Esophagus squamous epithelium (tissue), 5 donors: ENCODE data around the gene DRGX. TPM values are rescaled to one million over a fixed set of nuclear protein-coding genes. Genes with fewer than 3 reads are reported as not detected.
A peak's percentile ranks its signal among the peaks of the same experiment; 100 is the strongest.

Source experiments
- DNase-seq: peaks from one replicate; lab custom pipeline; 2025; lab: John Stamatoyannopoulos, UW
- H3K27ac ChIP-seq, 4 donors: fragments of 200-600 bp; sonication (generic); one replicate each; pipeline ENCODE4 v1.5.1; 2016 to 2019; ENCODE audit warnings: mild to moderate bottlenecking in 1 of 4
- H3K27me3 ChIP-seq, 4 donors: fragments of 200-600 bp; sonication (generic); 1 replicate in 3 of 4; 2 replicates in 1 of 4; pipeline versions ENCODE4 v1.5.1 to v1.6.0; 2017 to 2021; ENCODE audit warnings: antibody characterized with exemption in 1 of 4
- H3K36me3 ChIP-seq, 3 donors: fragments of 200-600 bp; sonication (generic); one replicate each; pipeline ENCODE4 v1.5.1; 2016 to 2019
- H3K4me1 ChIP-seq, 3 donors: fragments of 200-600 bp; sonication (generic); one replicate each; pipeline ENCODE4 v1.5.1; 2017 to 2019
- H3K4me3 ChIP-seq, 4 donors: fragments of 200-600 bp; sonication (generic); 1 replicate in 3 of 4; 2 replicates in 1 of 4; pipeline ENCODE4 v1.5.1; 2016 to 2019; ENCODE audit warnings: mild to moderate bottlenecking in 2 of 4, moderate library complexity in 1 of 4
- H3K9me3 ChIP-seq, 3 donors: fragments of 200-600 bp; sonication (generic); one replicate each; pipeline ENCODE4 v1.5.1; 2016 to 2019
- CTCF ChIP-seq, 6 experiments: fragments of 450-650 bp in 4 of 6; fragments of 200-600 bp in 2 of 6; sonication (generic) in 2 of 6; IDR thresholded peaks; one replicate each; pipeline ENCODE4 v1.5.1; 2016 to 2019; ENCODE audit warnings: antibody characterized with exemption in 6 of 6, mild to moderate bottlenecking in 4 of 6, moderate library complexity in 4 of 6
- POLR2A ChIP-seq, 4 donors: fragments of 450-650 bp; IDR thresholded peaks; one replicate each; pipeline ENCODE4 v1.6.1; 2017; ENCODE audit warnings: antibody characterized with exemption in 4 of 4, mild to moderate bottlenecking in 4 of 4, moderate library complexity in 3 of 4
- WGBS, 2 donors: methylation state at CpG; one replicate each; pipeline ENCODE4 v1.1.5; 2018; 5-methylcytosine and 5-hydroxymethylcytosine counted together
- intact Hi-C: fragments of 100-400 bp; cut with DNase I; formaldehyde crosslinking; loops from one replicate; pipeline ENCODE4 v1.15.0; 2022
- total RNA-seq, 4 donors: library from RNA; depleted of rRNA; stranded (reverse); fragments of >200 nt; gene quantifications; one replicate each; pipeline ENCODE4 v1.1.0, GENCODE V29; 2016
- donor health status: DM: yes; HTN: yes; CAD: no.

DRGX gene
- total RNA-seq, 4 donors from 2014 or later, result not detected

DNA sequence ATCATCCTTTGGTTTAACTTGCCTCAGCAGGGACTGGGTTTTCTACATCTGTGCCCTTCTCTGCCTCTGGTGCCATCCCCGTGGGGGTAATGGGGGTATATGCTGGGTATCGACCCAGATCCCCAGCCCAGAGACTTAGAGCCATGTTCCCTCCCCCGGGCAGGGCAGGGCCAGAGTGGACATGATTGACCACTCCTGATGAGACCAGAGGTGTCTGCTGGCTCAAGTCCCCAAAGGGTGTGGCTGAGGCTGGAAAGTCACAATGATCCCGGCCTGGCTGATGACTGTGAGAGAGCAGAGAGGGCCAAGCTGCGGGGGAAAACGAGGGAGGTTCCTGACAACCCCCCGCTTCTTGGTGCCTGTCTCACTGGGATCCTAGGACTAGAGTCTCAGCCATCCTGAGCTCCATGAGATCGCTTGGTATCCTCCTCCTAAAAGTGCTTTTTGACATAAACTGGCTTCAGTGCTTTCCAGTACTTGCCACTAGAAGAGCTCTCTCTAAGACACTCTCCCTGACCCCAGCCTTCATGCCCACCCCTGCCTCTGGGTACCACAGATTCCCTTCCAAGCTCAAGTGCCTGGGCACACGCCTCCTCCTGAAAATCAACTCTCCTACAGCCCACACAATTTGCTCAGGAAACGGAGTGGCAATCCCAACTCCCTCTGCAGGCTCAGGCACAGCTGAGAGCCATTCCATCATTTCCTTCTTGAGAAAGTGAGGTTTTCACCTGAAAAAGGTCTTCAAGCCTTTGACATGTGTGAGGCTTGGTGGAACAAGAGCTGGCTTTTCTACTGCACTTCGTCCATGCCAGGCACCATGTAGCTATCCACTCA is 33.9 kb downstream of the DRGX start:
- no peaks in the 10 kb centered on the region for H3K36me3 ChIP-seq
- intact Hi-C loops, result no loop called here
- H3K27me3 ChIP-seq, result no peaks in the 10 kb centered on the region
- WGBS, 2 donors, result 64 to 71% methylated on average over 7 of the region's 11 CpGs
- TF ChIP-seq CTCF (IDR thresholded peaks at IDR 0.05) (no peak), POLR2A (IDR thresholded peaks at IDR 0.05) (no peak)
- no peak for DNase-seq
- peaks cover 0 to 5% (median 0%) of the 10 kb centered on the region in 3 donors for H3K9me3 ChIP-seq
- peaks cover 0 to 10% (median 5%) of the 10 kb centered on the region in 3 donors for H3K4me1 ChIP-seq
- H3K4me3 ChIP-seq, result no peak overlapping the region
- no peak overlapping the region for H3K27ac ChIP-seq

GRCh38 chr10:49361178-49361554 is 34.7 kb downstream of the DRGX start:
- Histone ChIP-seq H3K36me3 (no peaks in the 10 kb centered on the region), H3K9me3 (peaks cover 0 to 5% (median 0%) of the 10 kb centered on the region in 3 donors), H3K27me3 (no peaks in the 10 kb centered on the region), H3K4me3 (no peak overlapping the region), H3K4me1 (peaks cover 0 to 10% (median 5%) of the 10 kb centered on the region in 3 donors), H3K27ac (no peak overlapping the region)
- TF ChIP-seq POLR2A (IDR thresholded peaks at IDR 0.05) (no peak), CTCF (IDR thresholded peaks at IDR 0.05) (no peak)
- no peak for DNase-seq
- 64 to 80% methylated on average over 1 to 3 of the region's 8 CpGs for WGBS, 2 donors
- intact Hi-C loops, result no loop called here

DNA sequence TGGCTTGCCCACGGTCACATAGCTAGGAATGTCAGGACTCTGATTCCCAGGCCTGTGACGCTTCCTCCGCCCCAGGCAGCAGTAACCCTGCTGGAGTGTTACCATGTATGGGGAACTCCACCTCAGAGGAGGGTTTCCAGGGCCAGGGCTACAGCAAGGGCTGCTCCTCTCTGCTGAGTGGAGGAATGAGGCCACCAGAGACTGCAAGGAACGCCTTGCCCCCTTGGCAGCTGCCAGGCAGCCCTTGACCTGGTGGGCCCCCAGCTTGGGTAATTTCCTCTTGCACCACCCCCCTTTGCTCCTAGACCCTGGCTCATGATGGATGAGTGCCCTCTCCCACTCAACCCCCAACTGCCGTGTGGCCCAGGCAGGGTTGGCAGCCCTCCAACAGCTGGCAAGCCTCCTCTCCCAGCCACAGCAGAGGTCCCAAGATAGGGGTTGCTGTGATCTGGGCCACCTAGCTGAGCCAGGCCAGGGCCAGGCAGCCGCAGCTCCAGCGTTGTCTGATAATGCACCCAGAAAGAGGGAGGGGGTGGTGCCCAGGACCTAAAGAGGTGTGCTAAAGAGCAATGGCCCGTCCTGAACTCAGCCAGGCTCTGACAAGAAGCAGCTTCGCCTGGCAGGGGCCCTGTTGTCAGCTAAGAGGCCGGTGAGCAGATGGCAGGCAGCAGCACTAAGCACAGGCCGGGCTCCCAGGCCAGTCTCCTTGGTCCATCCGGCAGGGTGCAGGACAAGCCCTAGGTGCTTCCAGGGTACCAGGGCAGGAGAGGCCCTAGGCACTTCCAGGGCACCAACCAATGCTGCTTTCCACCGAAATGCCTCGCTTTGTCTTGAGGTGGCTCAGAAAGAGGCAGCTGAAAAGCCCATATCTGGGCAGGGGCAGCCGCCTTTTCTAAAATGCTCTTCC is 35.4 kb downstream of the DRGX start:
- 50 to 68% methylated on average over 3 to 5 of the region's 15 CpGs for WGBS, 2 donors
- H3K4me1 ChIP-seq, result peaks cover 0 to 10% (median 5%) of the 10 kb centered on the region in 3 donors
- intact Hi-C loops, result no loop called here
- no peaks in the 10 kb centered on the region for H3K36me3 ChIP-seq
- H3K27me3 ChIP-seq, result no peaks in the 10 kb centered on the region
- no peak overlapping the region for H3K4me3 ChIP-seq
- no peak for DNase-seq
- TF ChIP-seq CTCF (IDR thresholded peaks at IDR 0.05) (no peak), POLR2A (IDR thresholded peaks at IDR 0.05) (no peak)
- H3K9me3 ChIP-seq, result peaks cover 0 to 5% (median 0%) of the 10 kb centered on the region in 3 donors
- peak overlapping the region in 1 of 4 donors; percentile 28 for H3K27ac ChIP-seq

- DNase-seq, result no peak
- no peak overlapping the region for H3K4me3 ChIP-seq
- no peaks in the 10 kb centered on the region for H3K36me3 ChIP-seq
- intact Hi-C loops, result no loop called here
- 41 to 49% methylated on average over 7 to 10 of the region's 13 CpGs for WGBS, 2 donors
- no peaks in the 10 kb centered on the region for H3K27me3 ChIP-seq
- H3K4me1 ChIP-seq, result peaks cover 0 to 10% (median 5%) of the 10 kb centered on the region in 3 donors
- TF ChIP-seq CTCF (IDR thresholded peaks at IDR 0.05) (no peak), POLR2A (IDR thresholded peaks at IDR 0.05) (no peak)
- peaks cover 0 to 5% (median 0%) of the 10 kb centered on the region in 3 donors for H3K9me3 ChIP-seq
- no peak overlapping the region for H3K27ac ChIP-seq
Observed at GRCh38 chr10:49359349-49360270, 36.3 kb downstream of the DRGX start.
